ENCODE data around the gene RASA1.

Gene RASA1

DNA sequence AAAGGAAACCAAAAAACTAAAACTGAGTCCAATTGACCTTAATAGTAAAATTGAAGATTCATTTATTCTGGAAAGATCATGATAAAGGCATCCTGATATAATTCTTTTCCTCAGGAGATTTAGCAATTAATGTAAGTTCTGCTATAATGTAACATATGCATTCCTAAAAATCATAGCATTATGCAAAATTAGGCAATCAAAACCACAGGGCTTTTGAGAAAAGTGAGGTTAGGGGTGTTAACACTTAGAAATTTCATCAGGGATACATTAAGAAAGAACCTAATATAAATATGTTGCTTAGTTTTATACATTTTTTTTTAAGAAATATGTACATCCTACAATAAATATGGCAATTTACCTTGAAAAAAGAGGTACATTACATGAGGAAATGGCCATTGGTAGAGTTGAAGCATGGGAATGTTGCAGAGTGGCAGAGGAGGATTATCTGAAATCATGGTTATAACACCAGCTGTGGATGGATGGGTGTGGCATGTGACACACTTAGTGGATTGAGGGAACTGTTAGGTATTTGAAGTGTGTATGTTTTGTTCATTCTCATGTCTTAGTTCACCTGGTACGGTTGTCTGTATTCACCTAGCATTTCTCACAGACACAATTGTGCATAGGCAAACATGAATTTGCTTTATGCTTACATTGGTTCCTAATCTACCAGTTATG is 94.0 kb downstream of the RASA1 start:
- FAIRE-seq: no peak

DNA sequence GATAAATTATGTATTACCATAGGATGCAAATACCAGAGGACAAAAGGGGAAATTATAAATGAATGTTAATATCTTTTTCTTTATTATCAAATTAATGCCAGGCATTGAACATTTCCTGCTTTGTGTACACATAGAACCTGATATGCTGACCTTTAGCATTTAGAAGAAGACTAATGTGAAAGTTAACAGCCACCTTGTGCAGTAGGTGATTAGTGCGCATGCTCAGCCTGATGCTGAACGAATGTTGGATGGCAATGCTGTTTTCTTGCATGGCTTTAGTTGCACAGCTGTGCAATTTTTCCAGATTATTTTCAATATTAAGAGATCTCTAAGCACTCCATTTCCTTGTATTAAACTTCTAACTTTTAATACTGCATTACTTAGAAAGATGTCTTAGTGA is 99.6 kb downstream of the RASA1 start:
- no peak for FAIRE-seq

DNA sequence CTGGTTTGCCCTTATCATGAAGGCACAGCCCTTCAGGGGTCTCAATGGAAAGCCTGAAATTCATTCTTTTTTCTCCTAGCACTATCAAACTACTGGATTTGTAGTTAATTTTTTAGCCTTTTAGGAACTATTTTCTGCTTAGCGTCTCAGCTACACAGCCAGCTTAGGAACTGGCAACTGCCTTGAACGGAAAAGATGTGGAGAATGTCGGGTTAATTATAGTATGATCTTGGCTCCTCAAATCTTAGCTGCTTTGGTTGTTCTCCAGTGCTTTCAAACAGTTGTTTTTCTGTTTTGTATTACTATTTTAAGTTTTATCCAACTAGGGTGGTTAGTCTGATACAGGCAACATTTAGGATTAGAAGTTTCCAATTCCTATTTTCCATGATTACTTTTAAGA is 100.9 kb downstream of the RASA1 start:
- no peak for FAIRE-seq

DNA sequence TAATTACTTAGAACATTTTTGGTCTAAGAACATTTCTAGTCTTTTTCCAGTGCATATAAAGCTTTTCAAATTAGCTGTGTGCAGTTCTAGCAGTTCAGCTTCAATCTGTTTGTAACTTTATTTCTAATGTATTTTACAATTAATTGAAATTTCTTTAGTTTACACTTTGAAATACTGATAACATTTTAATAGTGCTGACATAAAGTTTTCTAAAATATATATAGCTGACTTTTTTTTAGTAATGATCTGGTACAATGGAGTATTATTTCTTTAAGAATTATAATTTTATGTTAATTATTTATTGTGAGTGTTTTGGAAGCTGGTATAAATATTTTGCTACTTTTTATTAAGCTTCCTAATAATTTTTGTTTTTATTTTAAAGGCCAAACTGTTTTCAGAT is 101.7 kb downstream of the RASA1 start:
- peak; percentile 21 for FAIRE-seq

DNA sequence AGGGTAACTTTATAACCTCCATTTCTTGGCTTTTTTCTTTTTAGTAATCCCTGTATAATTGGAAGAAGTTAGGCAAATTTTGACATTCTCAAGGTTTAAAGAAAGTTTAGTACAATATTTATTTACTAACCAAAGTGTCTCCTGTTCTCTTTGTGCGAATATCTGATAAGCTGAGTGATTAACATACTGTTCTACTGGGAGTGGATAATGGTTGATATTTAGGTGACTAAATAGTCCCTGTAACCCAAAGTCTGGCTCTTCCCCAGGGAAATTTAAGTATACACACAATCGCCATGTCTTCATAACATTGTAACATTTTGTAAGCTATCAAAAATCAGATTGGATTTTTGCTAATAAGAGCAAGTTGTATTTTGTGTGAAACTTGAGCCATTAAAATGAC is 105.0 kb downstream of the RASA1 start:
- no peak for FAIRE-seq

DNA sequence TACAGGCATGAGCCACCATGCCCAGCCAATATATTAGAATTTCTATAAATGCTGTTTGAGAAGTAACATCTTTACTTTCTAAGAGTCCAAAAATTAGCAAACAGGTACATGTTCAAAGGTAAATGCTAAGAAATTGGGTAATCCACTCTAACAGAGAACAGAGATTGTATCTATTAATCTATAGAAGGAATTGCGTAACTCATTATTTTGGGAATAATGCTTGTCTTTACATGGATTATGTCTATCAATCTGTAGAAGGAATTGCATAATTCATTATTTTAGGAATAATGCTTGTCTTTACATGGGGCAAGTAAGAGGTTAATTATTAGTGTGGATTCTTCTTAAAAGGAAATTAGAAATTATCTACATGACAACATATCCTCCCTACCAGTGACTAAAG is 114.5 kb downstream of the RASA1 start:
- FAIRE-seq: no peak

DNA sequence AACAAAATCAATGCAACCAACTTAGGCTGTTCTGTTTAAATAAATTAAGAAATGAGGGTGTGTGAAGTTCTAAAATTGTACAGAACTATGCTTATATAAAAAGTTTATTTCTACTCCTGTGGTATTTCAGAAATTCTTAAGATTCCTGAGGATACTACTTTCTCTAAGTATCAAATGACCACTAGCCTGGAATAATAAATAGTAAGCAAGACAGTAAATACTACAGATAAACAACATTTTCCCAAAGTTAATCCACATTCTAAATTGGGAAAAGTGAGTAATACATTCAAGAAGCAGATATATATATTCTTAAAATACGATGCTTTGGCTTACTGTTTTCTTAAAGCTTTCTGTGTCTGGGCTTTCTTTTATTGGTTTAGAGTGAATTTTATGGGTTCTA is 115.5 kb downstream of the RASA1 start:
- FAIRE-seq: peak; percentile 6

DNA sequence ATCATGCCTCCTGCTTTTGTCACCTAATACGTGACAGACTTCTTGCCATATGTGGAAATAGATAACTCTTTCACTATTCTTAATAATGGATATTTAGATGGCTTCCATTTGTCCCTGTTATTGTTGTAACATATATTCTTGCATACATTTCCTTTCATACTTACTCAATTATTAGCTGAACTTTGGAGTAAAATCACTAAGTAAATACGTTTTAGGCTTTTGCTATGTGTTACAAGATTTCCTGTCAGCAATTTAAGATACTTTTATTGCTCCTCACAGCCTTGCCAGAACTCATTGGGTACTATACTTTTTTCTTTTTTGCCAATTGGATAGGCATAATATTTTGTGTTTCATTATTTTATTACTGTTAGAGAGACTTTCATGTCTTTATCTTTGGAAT is 118.1 kb downstream of the RASA1 start:
- no peak for FAIRE-seq

DNA sequence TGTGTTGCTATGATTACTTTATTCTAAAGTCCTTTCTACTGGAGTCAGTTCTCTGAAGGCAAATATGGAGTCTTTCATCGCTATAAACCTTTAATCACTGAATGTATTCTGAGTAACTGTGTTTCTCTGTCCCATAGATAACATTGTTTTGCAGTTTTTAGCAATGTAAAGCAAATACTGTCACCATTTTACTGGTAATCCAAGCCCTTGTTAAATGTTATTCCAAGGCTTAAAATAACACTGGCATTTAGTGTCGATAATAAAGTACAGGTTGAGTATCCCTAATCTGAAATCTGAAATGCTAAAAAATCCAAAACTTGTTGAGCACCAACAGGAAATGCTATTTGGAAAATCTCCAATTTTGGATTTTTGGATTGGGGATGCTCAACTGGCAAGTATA is 120.4 kb downstream of the RASA1 start:
- no peak for FAIRE-seq

DNA sequence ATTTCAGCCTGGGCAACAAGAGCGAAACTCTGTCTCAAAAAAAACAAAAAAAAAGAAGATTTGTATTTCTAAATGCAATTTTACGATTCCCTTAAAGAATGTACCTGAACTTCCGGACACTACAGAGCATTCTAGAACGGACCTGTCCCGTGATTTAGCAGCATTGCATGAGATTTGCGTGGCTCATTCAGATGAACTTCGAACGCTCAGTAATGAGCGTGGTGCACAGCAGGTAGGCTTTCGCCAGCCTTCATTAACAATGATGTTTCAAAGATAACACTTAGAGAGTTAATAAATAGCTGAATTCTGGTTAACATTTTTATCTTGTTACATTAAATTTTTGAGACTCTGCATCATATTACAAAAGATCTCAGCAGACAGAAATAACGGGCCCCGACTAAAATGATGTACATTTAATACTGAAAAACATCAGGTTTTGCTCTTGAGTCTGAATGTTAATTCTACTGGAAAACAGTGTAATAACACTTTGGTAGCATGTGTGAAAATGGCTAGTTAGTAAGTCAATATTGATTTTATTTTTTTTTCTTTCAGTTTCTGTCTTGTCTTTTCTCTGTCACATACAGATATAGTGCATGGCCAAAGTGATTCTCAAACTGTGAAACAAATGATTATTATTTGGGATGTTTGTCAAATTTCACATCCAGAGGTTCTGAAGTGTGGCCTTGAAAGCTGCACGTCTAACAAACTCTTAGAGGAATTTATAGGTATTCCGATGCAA is 121.8 kb downstream of the RASA1 start:
- FAIRE-seq: no peak

DNA sequence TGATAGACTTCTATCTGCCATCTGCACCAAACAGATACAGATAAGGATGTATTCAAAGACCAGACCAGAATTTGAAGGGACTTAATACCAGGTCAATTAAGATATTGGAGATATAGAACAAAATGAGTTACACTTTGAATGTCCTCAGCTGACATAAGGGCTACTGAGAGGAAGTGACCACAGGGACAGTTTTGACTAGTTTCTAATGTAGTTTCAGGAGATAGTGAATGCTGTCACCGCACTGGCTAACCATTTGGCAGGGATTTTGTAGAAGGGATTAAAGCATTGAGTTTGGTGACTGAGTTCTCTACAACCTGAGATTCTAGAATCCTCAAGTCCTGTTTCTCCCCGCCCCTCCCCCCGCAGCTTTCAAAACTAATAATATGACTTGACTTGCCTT is 122.4 kb downstream of the RASA1 start:
- FAIRE-seq: no peak

DNA sequence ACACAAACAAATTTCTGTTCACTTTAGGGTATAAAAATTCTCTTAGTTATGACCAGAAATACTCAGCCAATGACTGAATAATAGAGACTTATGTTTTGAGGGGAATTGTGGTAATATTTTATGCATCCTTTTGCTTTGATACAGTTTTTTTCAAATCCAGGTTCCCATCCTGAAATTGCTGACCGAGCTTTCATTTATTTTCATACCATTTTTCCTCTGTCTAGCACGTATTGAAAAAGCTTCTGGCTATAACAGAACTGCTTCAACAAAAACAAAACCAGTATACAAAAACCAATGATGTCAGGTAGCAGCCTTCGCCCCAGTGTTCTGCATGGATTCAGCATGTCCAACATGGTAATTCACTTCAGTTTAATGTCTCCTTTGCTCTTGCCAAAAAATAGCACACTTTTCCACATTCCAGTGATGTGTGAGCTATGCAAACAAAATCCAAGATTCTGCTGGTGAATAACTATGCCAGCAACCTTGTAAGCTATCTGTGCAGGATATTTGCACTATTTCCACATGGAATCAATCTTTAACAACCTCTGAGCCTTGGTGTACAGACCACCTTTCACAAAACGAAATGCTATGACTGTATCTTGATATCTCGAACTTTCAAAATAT is 123.0 kb downstream of the RASA1 start:
- FAIRE-seq: no peak

DNA sequence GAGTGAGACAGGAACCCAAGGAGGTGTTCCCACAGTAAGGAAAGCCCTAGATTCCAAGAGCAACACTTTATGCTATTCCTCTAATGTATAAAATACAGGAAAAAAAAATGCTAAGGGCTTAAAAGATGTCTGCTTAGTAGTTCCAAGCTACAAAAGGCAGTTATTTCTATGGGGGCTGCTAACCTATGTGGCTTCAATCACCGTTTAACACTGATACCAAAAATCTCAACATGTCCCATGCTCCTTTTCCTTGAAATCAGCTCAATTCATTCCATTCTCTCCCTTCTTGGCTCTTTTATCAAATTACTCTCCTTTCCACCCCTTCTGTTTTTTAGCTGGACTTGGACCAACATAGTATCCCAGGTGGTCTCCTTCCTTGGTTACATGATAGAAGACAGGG is 124.5 kb downstream of the RASA1 start:
- FAIRE-seq: no peak

DNA sequence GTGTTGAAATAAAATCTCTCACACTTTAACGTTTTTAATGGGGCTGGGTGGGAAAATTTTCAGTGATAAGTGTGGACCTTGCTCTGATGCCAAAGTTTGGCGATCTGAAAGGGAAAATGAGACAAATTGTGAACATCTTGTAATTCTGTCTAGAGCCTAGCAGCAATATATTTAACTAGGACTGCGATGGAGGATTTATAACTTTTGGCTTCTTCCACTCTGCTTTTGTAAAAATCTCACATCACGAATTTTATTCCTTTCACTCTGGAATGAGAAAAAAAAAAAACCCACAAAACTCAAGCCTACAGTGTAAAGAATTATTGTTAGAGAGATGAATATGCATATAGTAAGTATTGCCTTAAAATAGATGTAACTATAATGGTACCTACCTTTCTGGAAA is 125.1 kb downstream of the RASA1 start:
- FAIRE-seq: no peak

DNA sequence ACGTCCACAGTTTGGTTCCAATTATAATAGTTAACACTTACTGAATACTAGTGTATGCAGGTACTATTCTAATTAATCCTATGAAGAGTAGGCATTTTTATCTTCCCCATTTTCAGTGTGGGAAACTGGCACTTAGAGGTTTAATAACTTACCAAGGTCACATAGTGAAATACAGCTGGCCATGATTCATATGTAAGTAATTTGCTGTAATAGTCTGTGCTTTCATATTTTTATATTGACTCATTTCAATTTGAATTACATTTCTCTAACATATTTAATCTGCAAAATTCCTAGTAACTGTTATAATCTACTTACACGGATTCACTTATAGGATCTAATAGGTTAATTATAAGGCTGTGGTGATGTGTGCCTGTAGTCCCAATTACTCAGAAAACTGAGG is 125.6 kb downstream of the RASA1 start:
- FAIRE-seq: no peak

DNA sequence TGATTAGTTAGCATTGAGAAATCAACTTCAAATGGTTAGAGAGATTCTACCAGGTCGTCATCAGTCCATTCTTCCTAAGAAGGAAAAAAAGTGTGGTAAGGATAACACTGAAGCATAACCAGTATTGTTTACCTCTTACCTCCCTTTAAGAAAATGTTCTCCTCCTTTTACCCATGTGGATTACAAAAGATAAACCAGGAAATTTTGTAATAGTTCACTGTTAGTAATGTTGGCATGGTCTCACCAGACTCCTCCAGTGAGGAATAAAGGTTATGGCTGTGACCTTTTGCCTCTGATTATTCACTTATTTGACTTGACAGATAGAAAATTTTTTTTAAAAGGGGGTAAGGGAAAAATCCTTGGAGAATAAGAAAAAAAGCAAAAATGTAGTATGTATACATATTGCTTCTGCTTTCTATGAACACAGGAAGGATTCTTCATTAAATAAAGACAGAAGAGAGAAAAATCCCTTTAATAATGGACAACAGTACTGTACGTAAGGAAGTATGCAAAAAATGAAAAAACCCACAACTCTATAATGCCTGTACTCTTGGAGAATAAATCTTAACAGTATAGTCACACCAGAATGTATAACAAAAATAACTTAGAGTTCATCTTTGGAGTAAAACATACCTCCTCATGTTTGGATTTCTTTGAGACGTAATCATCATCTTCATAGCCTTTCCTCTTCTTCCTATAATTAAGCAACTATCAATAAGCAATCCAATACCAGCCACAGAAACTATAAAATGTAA is 126.9 kb downstream of the RASA1 start:
- no peak for FAIRE-seq

DNA sequence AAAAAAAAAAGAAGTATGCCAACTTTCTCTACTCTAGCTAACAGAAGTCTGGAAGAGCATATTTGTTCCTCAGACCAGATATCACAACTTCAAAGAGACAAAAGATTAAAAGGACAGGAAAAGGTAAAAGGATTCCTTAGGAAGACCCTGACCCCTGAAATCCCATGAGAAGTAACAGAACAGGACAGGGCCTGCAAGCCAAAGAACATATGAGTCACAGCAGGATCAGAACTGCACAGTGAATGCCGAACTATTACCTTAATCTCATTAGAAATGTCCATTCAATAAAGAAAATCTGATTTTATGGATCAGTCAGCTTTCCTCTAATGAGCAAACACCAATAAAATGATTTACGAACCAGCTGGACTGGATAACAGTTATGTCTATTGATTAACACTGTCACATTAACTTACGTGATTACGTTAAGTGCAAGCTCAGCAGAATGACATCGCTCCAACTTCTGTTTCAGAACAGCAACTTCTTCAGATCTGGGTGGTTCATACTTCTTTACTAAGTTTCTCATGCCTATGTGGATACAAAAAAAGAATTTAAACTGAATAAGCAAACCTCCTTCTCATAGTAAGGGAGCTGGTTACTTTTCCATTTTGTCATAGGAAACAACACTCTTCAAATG is 131.4 kb downstream of the RASA1 start:
- FAIRE-seq: no peak

DNA sequence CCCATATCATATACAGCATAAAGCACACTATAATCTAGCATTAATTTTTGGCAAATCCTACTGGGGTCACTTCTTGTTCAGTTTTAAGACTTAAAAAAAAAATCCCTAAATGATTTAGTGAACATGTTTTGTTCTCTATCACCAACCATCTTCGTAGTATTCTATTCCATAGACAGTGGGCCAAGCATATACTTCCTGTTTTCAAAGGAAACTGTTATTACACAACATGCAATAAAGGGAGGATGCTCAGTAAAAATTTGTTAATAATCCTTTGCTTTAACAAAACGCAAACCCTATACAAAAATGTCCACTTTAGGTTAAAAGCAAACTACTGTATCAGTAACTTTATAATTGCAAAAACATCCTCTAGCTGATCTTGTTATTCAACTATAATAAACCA is 132.0 kb downstream of the RASA1 start:
- no peak for FAIRE-seq

DNA sequence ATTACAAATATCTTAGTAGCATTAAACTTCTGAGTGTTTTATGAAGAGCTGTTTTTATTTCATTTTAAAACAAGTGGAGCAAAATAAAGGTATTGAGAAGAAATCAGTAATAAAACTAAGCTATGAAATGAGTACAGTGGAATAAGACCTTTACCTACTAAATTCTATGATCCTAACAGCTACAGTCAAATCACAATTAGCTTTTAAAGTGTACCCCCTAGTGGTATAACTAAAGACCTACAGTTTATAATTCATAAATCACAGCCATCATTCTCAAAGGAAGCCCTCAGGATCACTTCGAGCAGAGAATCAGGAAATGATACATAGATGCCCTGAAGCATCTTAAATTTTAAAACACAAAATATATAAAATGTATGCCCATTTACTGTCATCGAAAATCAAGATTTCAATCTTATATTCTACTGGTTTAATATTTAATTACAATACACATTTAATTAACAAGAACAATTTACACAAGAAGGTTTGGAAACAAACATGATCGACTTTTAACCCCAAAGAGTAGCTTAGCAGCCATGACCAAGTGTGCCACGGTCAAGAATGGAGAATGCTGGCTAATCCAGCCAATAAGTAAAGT is 132.7 kb downstream of the RASA1 start:
- peak; percentile 88 for FAIRE-seq

DNA sequence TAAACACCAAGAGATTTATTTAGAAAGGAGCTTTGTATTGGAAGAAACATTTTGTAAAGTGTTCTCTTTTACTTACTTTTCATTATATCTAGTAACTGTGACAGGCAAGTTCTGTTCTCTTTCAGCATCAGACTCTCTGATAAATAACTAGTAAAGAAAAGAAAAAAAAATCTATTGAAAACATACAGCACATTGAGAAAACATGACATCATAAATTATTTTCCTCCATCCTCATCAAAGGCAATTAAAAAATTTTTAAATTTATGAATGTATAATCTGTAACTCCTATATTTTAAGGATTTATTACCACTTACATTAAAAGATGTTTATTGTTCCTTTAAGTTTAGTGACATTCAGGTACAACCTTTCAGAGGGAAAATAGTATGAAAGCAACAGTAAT is 133.9 kb downstream of the RASA1 start:
- no peak for FAIRE-seq

DNA sequence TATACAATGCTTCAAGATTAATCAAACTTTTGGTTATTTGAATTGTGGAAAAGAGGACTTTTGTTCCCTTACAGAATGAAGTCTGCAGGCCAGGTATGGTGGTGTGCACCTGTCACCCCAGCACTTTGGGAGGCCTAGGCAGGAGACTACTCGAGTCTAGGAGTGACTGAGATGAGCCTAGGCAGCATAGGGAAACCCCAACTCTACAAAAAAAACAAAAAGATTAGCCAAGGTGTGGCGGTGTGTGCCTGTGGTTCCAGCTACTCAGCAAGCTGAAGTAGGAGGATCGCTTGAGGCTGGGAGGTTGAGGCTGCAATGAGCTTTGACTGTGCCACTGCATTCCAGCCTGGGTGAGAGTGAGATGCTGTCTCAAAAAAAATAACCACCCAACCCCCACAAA is 135.7 kb downstream of the RASA1 start:
- no peak for FAIRE-seq

DNA sequence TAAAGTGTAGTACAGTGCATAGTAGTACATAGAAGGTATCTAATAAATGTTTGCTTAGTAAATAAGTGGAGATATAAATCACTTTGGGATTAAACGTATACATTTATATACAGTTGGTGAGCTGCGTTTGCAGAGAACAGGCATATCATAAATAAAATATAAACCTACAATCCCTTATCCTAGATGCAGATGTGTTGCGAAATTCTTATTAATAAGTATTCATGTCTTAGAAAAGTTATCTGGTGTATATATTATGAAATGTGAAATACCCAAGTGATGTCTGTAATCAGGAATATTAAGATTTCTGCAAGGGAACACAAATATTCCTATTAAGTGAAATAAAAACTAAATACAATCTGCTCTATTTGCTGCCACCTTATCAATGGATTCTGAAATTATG is 136.2 kb downstream of the RASA1 start:
- FAIRE-seq: no peak

DNA sequence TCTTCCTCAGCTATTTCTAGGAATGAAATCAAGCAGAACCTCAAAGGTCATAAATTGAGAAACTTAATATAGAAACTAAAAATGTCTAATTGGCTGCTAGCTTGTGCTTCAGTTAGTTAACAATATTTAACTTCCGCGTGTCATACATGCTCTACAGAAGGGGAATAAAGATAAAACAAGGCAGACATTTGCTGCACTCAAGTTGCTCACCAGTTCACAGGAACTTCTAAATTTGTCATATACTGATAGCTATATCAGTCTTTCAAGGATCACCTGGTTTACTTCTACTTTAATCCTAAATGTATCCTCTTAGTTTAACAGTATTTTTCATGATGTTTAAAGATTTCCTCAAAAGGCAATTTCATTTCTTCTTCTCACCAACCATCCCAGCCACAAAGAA is 136.7 kb downstream of the RASA1 start:
- no peak for FAIRE-seq
